Mesothelial cell of epicardium (in vitro differentiated cells): ENCODE measurements around the gene FAM13C. TPM values are rescaled to one million over a fixed set of nuclear protein-coding genes. Genes with fewer than 3 reads are reported as not detected.

ENCODE experiments used
- DNase-seq, 2 experiments: peaks; one replicate each; pipeline ENCODE4 v3.0.0; 2021; ENCODE audit warnings: low spot score in 2 of 2; ENCODE audit not compliant: unreplicated experiment in 2 of 2
- H3K27ac Mint-ChIP-seq: 2 replicates; pipeline ENCODE4 v1.8.0; 2021; ENCODE audit warnings: mixed read lengths
- H3K27me3 Mint-ChIP-seq: 2 replicates; pipeline ENCODE4 v1.8.0; 2021; ENCODE audit warnings: low read depth, mixed read lengths
- H3K36me3 Mint-ChIP-seq: 2 replicates; pipeline ENCODE4 v1.8.0; 2021; ENCODE audit warnings: mixed read lengths
- H3K4me1 Mint-ChIP-seq: 2 replicates; pipeline ENCODE4 v1.8.0; 2021; ENCODE audit warnings: mixed read lengths
- H3K4me3 Mint-ChIP-seq: 2 replicates; pipeline ENCODE4 v1.8.0; 2021; ENCODE audit warnings: mild to moderate bottlenecking, moderate library complexity, mixed read lengths
- H3K9me3 Mint-ChIP-seq: 2 replicates; pipeline ENCODE4 v1.8.0; 2021; ENCODE audit warnings: mixed read lengths
- CTCF ChIP-seq: fragments of 200-600 bp; sonication (generic); IDR thresholded peaks from one replicate; pipeline ENCODE4 v1.5.0; 2021; ENCODE audit warnings: antibody characterized with exemption; ENCODE audit not compliant: unreplicated experiment
- total RNA-seq: library from RNA; stranded (reverse); gene quantifications from 3 replicates; pipeline ENCODE4 v1.2.1, GENCODE V29; 2021

FAM13C gene
- total RNA-seq, 1 donor from 2014 or later, result 7.3 TPM

- Mint-ChIP-seq H3K36me3 (peaks cover 1% of the 10 kb centered on the region), H3K9me3 (peaks cover 9% of the 10 kb centered on the region), H3K27me3 (peaks cover 4% of the 10 kb centered on the region), H3K4me1 (peaks cover 12% of the 10 kb centered on the region), H3K27ac (no peak overlapping the region), H3K4me3 (no peak overlapping the region)
- no peak for DNase-seq
- no peak for TF ChIP-seq CTCF
Observed at GRCh38 chr10:59317066-59317465, 45.3 kb downstream of the FAM13C start.

- H3K9me3 Mint-ChIP-seq, result peaks cover 9% of the 10 kb centered on the region
- H3K27me3 Mint-ChIP-seq, result peaks cover 6% of the 10 kb centered on the region
- H3K27ac Mint-ChIP-seq, result no peak overlapping the region
- no peak overlapping the region for H3K4me3 Mint-ChIP-seq
- peaks cover 1% of the 10 kb centered on the region for H3K36me3 Mint-ChIP-seq
- H3K4me1 Mint-ChIP-seq, result peaks cover 6% of the 10 kb centered on the region
- DNase-seq, result no peak
- TF ChIP-seq CTCF, result no peak
Observed at GRCh38 chr10:59315465-59315864, 46.9 kb downstream of the FAM13C start.

- no peak for TF ChIP-seq CTCF
- no peak for DNase-seq
- H3K27ac Mint-ChIP-seq, result no peak overlapping the region
- no peak overlapping the region for H3K4me3 Mint-ChIP-seq
- no peaks in the 10 kb centered on the region for H3K36me3 Mint-ChIP-seq
- peaks cover 6% of the 10 kb centered on the region for H3K4me1 Mint-ChIP-seq
- H3K27me3 Mint-ChIP-seq, result peaks cover 11% of the 10 kb centered on the region
- peaks cover 9% of the 10 kb centered on the region for H3K9me3 Mint-ChIP-seq
Observed at GRCh38 chr10:59314268-59314667, 48.1 kb downstream of the FAM13C start.

GRCh38 chr10:59312247-59312646 is 50.1 kb downstream of the FAM13C start:
- Mint-ChIP-seq H3K27ac (no peak overlapping the region), H3K36me3 (no peaks in the 10 kb centered on the region), H3K4me3 (no peak overlapping the region), H3K27me3 (peaks cover 14% of the 10 kb centered on the region), H3K9me3 (peaks cover 9% of the 10 kb centered on the region), H3K4me1 (peaks cover 6% of the 10 kb centered on the region)
- no peak for TF ChIP-seq CTCF
- DNase-seq, result no peak

GRCh38 chr10:59311025-59311424 is 51.3 kb downstream of the FAM13C start:
- peaks cover 6% of the 10 kb centered on the region for H3K4me1 Mint-ChIP-seq
- no peaks in the 10 kb centered on the region for H3K36me3 Mint-ChIP-seq
- H3K27me3 Mint-ChIP-seq, result peaks cover 14% of the 10 kb centered on the region
- peaks cover 9% of the 10 kb centered on the region for H3K9me3 Mint-ChIP-seq
- no peak overlapping the region for H3K27ac Mint-ChIP-seq
- no peak overlapping the region for H3K4me3 Mint-ChIP-seq
- no peak for TF ChIP-seq CTCF
- no peak for DNase-seq

GRCh38 chr10:59310324-59310914 is 51.9 kb downstream of the FAM13C start:
- H3K36me3 Mint-ChIP-seq, result no peaks in the 10 kb centered on the region
- no peak overlapping the region for H3K4me3 Mint-ChIP-seq
- H3K27ac Mint-ChIP-seq, result no peak overlapping the region
- no peak for TF ChIP-seq CTCF
- peaks cover 9% of the 10 kb centered on the region for H3K9me3 Mint-ChIP-seq
- DNase-seq, result no peak
- H3K4me1 Mint-ChIP-seq, result peaks cover 2% of the 10 kb centered on the region
- H3K27me3 Mint-ChIP-seq, result peaks cover 14% of the 10 kb centered on the region
